ENCODE results near the gene ISG20.
A peak's percentile ranks its signal among the peaks of the same experiment; 100 is the strongest.
"Not testable (repeated sequence)": the region's sequence is repeated elsewhere in the genome, so short reads cannot be mapped to it uniquely, and the experiment has no call there.

The ISG20 gene

DNA sequence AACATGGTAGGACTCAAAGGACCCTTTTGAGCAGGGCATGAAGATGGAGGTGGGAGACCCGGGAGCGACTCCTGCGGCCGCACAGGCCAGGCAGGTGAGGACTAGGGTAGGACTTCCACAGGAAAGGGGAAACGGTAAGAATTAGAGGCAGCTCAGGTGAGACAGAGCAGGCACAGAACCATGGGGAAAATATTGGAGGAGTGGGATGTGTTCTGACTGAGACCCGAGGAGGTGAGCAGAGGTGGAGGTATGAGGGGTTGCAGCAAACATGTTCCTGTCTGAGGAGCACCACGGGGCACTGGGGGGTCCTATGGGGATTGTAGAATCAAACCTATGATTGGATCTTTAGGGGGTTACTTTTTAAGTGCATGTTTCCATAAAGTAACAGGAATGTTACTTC lies 1.4 kb upstream of the ISG20 start:
- DNase-seq, result no peak

DNA sequence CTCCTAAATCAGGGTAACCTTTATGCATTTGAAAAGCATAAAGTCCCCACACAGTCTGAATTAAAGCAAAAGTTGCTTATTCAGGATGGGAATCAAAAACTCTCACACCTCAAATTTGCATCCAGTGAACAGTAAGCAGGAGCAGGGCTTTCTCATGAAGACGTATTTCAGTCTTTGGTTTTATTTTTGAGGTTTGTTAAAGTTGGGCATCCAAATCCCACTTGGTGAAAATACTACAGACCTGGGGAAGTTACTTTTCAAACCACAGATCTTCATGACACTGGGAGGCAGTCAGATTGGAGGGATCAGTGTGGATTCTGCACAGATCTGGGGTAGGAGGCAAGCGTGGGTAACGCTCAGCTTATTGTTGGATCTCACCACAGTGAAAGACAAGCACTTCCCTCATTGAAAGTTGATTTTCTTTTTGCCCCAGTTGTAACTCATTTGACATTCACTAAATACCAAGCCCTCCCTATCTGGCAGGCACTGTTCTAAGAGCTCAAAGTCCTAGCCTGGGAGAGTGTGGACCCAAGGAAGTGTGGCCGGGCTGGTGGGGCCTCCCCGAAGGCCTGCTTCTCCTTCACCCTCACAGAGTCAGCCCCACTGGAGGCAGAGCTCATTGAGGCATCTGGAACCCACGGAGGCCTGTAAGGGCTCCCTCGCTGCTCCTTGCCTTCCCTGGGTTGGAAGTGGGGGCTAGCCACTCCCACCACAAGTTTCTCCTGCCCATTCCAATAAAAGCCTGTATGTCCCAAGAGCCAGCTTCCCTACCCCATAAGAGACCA lies 783 bp upstream of the ISG20 start:
- DNase-seq, result no peak

DNA sequence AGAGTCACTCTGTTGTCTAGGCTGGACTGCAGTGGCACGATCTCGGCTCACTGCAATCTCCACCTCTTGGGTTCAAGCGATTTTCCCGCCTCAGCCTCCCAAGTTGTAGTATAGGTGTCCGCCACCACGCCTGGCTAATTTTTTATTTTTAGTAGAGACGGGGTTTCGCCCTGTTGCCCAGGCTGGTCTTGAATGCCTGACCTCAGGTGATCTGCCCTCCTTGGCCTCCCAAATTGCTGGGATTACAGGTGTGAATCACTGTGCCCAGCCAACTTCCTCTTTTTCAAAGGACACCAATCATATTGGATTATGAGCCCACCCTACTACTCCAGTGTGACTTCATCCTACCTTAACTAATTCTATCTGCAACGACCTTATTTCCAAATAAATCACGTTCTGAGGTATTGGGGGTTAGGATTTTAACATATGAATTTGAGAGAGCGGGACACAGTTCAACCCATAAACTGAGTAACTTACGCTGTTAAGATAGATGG lies 3.2 kb downstream of the ISG20 start:
- DNase-seq, result no peak

DNA sequence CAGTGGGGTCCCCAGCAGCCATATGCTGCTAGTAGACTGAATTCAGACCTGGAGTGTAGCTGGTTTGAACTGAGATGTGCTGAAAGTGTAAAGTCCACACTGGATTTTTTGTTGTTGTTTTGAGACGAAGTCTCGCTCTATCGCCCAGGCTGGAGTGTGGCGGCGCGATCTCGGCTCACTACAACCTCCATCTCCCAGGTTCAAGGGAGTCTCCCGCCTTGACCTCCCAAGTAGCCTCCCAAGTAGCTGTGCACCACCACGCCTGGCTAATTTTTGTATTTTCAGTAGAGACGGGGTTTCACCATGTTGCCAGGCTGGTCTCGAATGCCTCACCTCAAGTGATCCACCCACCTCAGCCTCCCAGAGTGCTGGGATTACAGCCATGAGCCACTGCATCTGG lies 3.7 kb downstream of the ISG20 start:
- DNase-seq, result not testable (repeated sequence)

DNA sequence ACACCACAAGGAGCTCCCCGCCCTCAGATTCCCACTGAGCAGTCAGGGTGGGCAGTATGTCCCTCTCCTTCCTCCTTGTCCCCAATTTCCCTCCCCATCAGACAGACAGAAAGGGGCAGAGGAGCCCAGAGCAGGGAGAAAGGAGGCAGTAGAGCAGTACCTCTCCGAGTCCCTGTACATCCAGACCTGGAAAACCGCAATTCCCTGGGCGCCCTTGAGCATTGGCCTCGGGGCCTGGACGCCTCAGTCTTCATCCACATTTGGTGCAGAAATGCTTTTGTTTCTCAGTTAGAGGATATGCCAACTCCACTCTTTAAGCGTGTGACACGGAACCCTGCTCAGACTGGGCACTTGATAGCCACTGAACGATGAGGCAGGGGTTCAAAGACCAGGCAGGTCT lies 5.9 kb downstream of the ISG20 start:
- no peak for DNase-seq

DNA sequence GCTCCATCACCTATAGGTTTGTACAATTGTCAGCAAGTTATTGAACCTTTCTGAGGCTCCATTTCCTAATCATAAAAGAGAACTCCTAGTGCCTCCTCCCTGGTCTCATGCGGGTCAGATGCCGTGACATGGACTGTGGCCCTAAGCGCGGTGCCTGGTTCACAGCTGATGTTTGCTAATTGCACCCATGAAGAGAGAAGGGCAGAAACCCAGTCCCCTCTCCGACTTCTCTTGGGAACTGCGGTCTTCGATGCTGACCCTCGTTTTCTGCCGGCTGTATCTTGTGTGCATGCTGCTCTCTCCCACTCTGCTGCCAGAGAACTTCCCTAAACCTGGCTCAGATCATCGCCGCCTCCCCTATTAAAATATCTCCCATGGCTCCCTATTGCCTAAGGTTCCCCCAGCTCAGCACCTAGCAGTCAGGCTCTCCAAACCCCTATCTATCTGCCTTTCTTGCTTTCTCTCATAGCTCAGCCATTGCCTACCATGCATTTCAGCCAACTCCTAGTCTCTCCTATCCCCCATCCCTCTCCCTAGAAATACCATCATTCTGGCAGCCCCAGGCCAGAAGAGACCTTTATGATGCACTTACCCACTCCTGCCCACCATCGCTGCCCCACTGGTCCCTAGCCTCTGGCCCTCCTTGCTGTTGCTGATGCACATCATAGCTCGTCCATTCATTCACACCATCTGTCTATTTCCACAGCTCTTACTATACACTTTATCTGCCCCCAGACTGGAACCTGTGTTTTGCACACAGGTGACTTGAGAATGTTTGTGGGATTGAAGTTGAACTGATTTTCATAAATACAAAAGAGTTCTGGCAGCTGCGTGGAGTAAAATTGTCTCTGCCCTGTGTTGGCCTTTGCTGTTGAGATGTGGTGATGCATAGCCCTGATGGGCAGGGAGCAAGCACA lies 6.6 kb downstream of the ISG20 start:
- DNase-seq, result no peak

DNA sequence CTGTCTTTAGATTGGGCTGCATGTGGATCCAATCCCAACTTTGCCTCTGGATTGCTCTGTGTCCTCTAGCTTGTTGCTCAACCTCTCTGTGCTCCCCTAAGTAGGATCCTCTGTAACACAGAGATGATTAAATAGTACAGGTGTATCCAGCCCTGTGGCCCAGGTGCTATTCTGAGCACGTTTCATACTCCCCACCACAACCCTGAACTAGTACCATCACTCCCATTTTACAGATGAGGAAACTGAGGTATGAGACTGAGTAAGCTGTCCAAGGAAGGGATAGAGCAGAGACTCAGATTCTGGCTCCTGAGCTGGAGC lies 7.2 kb downstream of the ISG20 start:
- no peak for DNase-seq

DNA sequence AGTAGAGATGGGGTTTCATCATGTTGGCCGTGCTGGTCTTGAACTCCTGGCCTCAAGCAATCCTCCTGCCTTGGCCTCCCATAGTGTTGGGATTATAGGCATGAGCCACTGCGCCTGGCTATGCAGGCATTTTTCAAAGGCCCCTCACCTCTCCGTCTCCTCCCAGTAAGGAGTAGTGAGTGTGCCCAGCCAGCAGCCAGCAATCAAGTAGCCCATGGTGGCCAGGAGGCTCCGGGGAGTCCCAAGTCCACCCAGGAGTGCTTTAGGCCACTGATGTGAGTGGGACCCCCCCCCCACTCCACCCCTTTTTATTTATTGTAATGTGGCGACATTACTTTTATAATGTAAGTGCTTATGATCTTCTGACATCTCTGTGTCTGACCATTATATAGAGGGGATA lies 8.1 kb downstream of the ISG20 start:
- DNase-seq, result no peak

DNA sequence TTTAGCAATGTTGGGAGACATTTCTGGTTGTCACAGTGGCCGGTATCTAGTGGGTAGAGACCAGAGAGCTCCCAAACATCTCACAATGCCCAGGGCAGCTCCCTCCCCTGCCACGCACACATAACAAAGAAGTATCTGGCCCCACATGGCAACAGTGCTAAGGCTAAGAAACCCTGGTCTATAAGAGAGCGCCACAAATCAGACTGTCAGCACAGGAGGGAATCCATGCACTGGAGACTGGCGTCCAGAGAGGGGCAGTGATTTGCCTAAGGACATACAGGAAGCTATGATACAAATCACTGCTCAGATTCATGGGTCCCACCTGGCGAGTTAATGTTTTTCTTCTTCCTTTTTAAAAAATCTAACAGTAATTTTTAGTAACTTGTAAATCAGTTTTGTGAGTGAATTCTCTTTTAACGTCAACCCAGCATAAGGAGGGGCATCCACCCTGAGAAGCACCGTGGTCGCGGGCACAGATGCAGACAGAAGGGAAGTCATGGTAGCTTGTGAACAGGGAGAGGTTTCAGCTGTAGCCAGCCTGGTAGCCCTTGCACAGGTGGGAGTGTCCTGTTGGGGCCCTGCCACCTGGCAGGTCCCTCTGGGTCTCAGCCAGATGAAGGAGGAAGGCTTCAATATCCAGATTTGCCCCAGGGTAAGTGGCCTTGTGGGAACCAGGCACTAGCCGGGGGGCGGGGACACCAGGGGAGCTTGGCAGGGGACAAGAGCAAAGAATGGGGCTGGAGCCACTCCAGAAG lies 8.7 kb downstream of the ISG20 start:
- no peak for DNase-seq

DNA sequence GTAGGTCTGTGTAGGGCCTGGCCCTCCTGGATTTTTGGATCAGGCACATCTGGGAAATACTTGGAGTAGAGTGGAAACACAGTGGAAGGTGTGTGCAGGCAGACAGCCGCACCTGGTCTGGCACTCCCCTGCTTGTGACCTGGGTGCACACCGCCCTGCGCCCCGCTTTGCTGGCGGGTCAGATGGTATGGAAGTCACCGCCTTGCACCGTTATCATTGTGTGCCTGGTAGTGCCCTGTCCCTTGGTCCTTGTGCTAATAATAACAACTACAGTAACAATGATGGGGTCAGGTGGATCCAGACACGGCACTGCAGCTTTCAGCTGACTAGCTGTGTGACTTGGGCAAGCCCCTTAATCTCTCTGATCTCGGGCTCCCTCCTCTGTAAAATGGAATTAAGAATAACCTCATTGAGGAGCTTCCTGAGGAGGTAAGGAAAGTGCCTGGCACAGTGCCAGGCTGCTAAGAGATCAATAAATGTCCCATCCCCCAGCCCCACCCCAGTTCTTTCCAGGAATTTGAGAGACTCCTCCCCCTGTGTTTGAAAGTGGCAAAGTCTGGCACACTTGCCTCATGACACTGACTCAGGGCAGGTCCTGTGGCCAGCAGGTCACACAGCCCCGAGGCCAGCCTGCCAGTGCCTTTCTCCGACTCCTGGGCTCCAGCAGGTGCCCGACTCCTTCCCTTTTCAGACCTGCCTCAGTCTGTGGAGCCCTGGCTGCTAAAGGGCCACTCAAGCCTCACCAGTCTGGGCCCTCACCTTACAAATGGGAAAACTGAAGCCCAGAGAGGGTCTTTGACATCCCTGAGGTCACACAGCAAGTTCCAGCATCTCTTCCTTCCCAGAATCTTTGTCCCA lies 9.8 kb downstream of the ISG20 start:
- no peak for DNase-seq

DNA sequence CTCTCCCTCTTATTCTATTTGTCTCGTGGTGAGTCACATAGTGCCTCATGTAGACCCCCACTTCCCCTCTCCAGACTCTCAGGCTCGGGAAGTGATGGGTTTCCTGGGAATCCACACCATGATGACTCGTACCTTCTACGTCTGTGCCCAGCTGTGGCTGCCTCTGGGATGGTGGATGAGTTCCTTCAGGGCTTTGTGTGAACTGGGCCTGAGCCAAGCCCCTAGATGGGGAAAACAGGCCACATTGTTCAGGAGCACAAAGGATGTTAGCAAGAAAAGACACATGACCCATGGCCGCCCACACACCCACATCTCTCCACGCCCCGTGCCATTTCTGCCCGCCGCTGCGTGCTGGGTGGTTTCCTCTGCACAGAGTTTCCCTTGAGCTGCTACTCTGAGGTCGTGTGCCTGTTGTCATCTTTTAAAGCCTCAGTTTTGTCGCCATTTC lies 10.5 kb downstream of the ISG20 start:
- DNase-seq, result peak; percentile 30

DNA sequence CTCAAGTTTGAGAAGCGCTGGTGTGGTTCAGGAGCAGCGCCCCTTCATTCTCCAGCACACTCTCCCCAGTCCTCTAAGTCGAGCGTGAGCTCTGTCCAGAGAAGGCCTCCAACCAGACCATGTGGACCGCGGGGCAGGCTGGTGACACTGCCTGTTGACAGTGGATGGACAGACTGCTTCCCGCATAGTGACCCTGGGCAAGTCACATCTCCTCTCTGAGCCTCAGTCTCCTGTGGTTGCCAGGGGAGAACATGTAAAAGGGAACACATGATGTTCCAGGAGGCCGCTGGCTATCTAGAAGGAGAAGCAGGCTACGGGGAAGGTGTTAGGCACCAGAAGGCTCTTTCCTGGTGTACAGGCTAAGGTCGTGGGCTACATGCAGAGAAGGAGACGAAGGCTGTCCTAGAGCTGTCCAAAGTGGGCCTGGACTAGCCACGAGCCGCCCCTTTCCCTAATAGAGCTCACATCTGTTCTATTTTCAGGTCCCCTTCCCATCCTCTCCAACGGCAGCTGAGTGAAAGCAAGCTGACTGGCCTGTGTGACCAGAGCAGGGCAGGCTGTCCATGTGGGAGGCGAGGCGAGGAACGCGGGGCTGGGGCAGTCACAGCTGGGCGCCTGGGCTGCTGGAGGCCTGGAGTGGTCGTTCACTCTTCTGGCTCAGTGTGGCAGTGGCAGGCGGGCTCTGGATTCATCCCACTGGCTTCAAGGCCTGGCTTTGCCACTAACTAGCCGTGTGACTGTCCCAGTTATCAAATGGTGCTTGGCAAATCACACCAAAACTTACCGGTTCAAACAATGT lies 11.1 kb downstream of the ISG20 start:
- no peak for DNase-seq

DNA sequence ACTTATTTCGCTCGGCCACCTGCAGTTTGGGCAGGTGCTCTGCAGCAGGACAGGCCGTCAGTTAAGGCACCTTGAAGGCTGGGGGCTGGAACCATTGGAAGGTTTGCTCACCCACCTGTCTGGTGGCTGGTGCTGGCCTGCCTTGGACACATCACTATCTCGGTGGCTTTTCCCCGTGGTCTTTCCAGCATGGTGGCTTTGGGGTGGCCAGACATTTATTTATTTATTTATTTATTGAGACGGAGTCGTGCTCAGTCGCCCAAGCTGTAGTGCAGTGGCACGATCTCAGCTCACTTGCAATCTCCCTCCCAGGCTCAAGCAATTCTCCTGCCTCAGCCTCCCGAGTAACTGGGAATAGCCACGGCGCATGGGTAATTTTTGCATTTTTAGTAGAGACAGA lies 11.7 kb downstream of the ISG20 start:
- DNase-seq, result no peak

DNA sequence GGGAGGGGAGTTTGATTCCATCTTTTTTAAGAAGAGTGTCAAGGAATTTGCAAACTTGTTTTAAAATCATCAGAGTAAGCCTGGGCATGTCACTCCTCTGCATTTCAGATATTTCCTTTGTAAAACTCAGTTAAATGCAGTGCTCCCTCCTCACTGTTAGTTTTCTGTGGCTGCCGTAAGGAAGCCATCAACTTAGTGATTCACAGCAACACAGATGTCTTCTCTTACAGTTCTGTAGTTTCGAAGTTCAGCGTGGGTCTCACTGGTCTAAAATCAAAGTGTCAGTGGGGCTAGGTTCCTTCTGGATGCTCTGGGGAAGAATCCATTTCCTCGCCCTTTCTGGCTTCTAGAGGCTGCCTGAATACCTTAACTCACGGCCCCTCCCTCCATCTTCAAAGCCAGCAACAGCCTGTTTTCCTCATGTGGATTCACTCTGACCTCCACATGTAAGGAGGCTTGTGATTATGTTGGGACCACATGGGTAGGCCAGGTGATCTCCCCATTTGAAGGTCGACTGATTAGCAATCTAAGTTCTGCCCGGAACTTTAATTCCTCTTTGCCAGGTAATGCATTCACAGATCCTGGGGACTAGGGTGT lies 12.4 kb downstream of the ISG20 start:
- no peak for DNase-seq

DNA sequence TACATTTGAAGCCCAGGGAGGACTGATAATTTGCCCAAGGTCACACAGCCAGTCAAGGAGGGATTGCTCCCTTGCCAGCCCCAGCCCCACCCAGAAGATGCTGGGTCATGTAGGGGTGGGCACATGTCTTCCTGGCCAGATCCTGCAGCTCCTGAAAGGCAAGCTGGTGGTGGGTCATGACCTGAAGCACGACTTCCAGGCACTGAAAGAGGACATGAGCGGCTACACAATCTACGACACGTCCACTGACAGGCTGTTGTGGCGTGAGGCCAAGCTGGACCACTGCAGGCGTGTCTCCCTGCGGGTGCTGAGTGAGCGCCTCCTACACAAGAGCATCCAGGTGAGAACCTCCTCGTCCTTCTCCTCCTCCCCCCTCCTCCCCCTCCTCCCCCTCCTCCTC lies 13.2 kb downstream of the ISG20 start:
- no peak for DNase-seq

DNA sequence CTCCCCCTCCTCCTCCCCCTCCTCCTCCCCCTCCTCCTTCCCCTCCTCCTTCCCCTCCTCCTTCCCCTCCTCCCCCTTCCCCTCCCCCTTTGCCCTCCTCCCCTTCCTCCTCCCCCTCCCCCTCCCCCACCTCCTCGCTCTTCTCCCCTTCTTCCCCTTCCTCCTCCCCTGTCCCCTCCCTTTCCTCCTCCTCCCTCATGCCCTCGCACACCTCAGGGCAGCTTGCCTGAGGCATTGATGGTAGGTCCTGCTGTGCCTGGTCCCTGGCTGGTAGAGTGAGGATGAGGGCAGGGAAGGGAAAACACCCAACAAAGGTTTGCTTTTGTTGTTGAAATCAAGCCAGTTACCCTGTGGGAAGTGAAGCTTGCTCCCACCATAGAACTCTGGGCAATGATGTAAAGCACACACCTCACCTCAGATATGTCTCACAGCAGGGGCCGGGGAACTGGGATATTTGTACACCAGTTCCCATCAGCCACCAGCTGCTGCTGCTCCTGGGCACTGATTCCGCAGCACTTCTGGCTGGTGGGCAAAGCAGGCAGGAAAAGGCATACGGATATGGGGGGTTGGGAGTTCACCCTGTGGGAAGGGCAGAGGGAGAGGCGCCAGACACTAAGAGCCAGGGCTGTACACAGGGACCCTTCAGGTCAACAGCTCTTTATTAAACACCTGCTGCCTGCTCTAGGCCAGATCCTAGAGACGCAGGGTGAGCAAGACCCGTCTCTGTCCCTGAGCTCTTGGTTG lies 13.8 kb downstream of the ISG20 start:
- no peak for DNase-seq

DNA sequence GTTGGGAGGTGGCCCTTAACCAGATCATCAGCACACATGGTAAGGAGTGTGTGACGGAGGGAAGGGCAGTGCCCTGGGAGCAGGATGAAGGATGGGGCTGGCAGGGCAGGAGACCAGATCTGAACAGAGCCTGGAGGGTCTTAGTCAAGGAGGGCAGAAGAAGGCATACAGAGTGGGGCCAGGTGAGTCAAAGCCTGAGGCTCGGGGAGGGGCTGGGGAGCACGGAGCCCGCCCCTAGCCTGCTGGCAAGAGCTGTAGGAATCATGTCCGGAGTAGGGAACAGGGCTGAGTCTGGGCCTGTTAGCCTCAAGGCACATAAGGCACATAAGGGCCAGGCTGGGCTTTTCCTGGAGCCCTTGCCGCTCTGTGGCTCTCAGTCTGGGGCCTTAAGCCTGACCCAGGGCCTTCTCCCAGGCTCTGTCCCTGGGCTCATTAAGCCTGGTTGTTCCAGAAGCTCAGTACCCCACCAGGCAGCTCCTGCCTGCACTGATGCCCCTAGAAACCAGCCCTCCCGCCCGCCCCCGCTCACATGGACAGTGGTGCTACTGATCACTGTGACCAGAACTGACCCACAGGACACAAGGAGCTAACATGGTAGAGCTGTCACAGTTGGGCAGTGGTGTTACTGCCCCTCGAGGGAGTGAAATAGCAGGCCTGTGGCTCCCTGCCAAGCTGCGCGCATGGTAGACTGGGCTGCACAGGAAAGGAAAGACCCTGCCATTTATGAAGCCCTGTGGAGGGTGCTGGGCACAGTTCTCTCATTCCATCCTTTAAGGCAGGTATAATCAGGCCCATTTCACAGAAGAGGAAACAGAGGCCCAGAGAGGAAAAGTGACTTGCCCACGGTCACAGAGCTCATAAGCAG lies 14.6 kb downstream of the ISG20 start:
- DNase-seq, result no peak

DNA sequence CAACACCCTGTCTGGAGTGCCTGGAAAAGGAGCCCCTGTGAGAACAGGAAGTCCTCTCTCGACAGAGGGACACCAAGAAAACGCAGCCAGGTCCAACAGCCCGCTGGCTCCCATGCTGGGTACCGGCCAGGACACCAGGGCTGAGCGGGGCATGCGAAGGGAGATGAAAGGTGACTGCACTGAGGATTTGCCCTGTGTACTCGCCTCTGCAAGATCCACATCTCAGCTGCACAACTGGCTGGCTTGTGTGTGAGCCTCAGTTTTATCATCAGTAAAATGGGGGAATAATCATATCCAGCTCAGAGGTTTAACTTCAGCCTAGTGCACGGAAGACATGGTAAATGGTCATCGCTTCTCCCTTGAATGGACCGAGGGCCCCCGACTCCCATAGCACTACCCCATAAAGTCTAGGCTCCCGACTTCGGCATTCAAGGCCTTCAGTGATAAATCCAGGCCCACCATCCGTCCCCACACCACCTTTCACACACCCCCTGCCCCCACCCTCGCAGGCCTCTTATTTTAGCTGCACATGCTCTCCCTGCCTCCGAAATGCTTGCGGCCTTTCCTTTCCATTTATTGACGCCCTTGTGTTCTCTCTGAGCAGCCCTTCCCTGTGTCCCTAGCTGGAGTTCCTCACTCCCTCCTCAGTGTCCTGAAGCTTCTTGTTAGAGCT lies 15.8 kb downstream of the ISG20 start:
- DNase-seq, result no peak

DNA sequence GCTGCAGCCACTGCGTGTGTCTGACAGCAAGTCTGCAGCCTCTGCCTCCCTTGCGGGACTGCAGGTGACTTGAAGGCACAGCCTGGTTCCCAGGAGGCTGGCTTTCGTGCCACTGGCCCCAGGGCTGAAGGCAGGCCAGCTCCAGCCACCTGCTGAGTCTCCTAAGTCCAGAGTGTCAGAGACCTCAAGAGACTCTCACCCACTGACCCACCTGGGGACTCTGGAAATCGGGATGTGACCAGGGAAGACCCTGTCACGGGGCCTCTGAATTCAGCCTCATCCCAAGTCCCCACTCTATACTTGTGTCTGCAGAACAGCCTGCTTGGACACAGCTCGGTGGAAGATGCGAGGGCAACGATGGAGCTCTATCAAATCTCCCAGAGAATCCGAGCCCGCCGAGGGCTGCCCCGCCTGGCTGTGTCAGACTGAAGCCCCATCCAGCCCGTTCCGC lies 16.3 kb downstream of the ISG20 start:
- no peak for DNase-seq
